ENCODE results near the gene SMIM15.
A peak's percentile ranks its signal among the peaks of the same experiment; 100 is the strongest.
"Not testable (repeated sequence)": the region's sequence is repeated elsewhere in the genome, so short reads cannot be mapped to it uniquely, and the experiment has no call there.

SMIM15 gene, protein sequence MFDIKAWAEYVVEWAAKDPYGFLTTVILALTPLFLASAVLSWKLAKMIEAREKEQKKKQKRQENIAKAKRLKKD

GRCh38 chr5:61162010-61162831 is at the start of gene SMIM15:
SMIM15 (minus strand) TSS chr5:61162468; CDS start chr5:61160171, 2,297 bp downstream.
- peak; percentile 57 to 70 for DNase-seq (ENCODE audit: low read depth in 1 of 2, low spot score in 1 of 2)

GRCh38 chr5:61207884-61208283 is 45.6 kb upstream of the SMIM15 start:
- no peak for DNase-seq (ENCODE audit: low read depth in 1 of 2, low spot score in 1 of 2)

DNA sequence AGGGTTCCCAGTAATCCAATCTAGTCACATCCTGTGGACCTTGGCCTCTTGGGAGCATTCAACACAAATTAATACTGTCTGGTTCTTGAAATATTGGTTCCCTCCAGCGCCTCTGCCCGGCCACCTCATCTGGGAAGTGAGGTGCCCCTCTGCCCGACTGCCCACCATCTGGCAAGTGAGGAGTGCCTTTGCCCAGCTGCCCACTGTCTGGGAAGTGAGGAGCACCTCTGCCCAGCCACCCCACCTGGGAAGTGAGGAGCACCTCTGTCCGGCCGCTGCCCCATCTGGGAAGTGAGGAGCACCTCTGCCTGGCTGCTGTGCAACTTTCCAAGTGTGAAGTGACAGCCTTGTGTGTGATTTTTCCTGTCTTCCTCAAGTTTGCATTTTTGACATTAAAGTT is 42.7 kb upstream of the SMIM15 start:
- no peak for DNase-seq (ENCODE audit: low read depth in 1 of 2, low spot score in 1 of 2)

GRCh38 chr5:61202213-61202612 is 39.9 kb upstream of the SMIM15 start:
- DNase-seq (ENCODE audit: low read depth in 1 of 2, low spot score in 1 of 2): no peak

GRCh38 chr5:61200582-61201155 is 38.4 kb upstream of the SMIM15 start:
- DNase-seq (ENCODE audit: low read depth in 1 of 2, low spot score in 1 of 2): no peak

- no peak for DNase-seq (ENCODE audit: low read depth in 1 of 2, low spot score in 1 of 2)
Measured at GRCh38 chr5:61198606-61199005, 36.3 kb upstream of the SMIM15 start.

- DNase-seq (ENCODE audit: low read depth in 1 of 2, low spot score in 1 of 2): not testable (repeated sequence)
Measured at GRCh38 chr5:61187826-61188225, 25.6 kb upstream of the SMIM15 start.

DNA sequence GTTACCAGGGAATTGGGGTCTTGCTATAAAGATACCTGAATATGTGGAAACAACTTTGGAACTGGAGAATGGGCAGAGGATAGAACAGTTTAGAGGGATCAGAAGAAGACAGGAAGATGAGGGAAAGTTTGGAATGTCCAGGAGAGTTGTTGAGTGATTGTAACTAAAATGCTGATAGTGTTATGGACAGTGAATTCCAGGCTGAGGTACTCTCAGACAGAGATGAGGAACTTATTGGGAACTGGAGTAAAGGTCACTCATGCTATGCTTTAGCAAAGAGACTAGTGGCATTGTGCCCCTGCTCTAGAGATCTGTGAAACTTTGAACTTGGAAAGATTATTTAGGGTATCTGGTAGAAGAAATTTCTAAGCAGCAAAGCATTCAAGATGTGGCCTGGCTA is 25.1 kb upstream of the SMIM15 start:
- DNase-seq (ENCODE audit: low read depth in 1 of 2, low spot score in 1 of 2): not testable (repeated sequence)

- DNase-seq (ENCODE audit: low read depth in 1 of 2, low spot score in 1 of 2): no peak
Measured at GRCh38 chr5:61186634-61187033, 24.4 kb upstream of the SMIM15 start.

DNA sequence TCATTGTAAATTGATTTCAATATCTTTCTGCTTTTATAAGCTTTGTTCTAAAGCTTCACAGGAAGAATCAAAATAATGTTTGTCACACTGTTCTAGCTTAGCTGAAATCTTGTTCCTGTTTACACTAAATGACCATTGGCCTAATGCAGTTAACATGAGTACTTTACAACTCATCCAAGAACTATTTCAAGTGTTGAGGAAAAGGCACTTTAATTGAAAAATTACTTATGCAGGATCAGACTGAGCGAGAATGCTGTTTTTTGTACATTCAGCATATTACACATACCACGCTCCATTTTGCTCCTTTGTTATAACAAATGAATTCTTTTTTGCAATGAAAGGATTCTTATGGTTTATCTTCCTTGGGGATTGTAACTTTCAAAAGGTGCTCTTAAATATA is 22.4 kb upstream of the SMIM15 start:
- no peak for DNase-seq (ENCODE audit: low read depth in 1 of 2, low spot score in 1 of 2)

DNA sequence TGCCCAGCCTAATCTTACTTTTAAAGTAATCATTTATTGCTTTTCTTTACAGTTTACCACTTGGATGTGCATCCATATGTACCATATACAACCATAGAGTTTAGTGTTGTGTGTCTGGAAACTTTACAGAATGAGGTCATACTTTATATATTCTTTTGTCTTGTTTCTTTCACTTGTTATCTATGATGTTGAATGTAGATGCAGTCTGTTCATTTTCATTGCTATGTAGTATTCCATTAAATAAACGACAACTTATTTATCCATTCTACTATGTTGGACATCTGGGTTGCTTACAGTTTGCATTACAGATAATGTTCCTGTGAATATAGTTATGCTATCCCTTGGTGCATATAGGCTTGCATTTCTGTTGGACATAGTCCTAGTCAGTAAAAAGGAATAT is 21.3 kb upstream of the SMIM15 start:
- no peak for DNase-seq (ENCODE audit: low read depth in 1 of 2, low spot score in 1 of 2)

GRCh38 chr5:61182449-61182848 is 20.2 kb upstream of the SMIM15 start:
- no peak for DNase-seq (ENCODE audit: low read depth in 1 of 2, low spot score in 1 of 2)

- no peak for DNase-seq (ENCODE audit: low read depth in 1 of 2, low spot score in 1 of 2)
Measured at GRCh38 chr5:61180886-61181285, 18.6 kb upstream of the SMIM15 start.

GRCh38 chr5:61178702-61179101 is 16.4 kb upstream of the SMIM15 start:
- no peak for DNase-seq (ENCODE audit: low read depth in 1 of 2, low spot score in 1 of 2)

DNA sequence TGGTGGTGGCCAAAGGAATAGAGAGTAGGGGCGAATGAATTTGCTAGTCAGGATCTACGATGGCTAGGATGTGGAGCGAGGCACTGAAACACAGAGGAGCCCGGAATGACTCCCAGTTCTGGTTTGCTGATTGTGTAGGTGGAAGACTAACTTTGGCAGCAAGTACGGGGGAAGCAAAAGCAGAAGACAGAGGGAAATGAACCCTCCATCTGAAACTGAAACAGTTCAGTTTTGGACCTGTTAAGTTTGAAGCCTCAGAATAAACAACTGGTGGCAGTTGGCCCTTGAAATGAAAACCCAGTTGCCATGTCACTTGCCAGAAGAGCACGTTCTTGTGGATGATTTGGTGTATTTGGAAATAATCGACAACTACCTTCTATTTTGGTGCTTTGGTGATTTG is 15.4 kb upstream of the SMIM15 start:
- DNase-seq (ENCODE audit: low read depth in 1 of 2, low spot score in 1 of 2): no peak

GRCh38 chr5:61177070-61177469 is 14.8 kb upstream of the SMIM15 start:
- no peak for DNase-seq (ENCODE audit: low read depth in 1 of 2, low spot score in 1 of 2)

DNA sequence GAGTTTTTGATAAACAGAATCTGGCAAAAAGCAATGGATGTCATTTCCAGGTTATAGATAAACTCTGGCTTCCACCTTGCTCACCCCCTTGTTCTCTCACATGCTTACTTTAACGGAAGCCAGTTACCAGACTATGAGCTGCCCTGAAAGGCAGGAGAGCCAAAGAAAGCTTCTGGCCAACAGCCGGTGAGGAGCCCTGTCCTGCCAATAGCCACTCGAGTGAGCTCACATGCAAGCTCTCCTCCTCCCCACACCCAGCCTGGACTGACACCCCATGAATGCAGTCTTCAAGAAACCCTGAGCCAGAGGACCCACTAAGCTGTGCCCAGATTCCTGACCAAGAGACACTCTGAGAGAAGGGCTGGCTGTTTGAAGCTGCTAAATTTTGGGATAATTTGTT is 14.4 kb upstream of the SMIM15 start:
- no peak for DNase-seq (ENCODE audit: low read depth in 1 of 2, low spot score in 1 of 2)

DNA sequence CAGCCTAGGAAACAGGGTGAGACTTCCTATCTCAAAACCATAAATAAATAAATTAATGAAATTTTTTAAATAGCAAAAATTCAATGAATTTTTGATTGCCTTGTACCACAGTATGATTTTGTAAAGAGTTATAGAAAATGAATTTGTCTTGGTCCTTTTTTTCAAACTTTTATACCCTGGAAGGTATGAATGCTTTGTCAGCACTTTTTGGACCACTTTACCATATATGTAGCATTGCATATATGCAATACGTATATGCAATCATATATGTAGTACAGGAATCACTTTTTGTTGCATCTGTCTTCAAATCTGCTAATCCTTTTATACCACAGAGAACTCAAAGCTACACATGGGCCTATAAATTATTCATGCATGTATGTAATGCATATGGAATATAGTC is 9.2 kb upstream of the SMIM15 start:
- no peak for DNase-seq (ENCODE audit: low read depth in 1 of 2, low spot score in 1 of 2)

GRCh38 chr5:61168951-61169350 is 6.7 kb upstream of the SMIM15 start:
- no peak for DNase-seq (ENCODE audit: low read depth in 1 of 2, low spot score in 1 of 2)

DNA sequence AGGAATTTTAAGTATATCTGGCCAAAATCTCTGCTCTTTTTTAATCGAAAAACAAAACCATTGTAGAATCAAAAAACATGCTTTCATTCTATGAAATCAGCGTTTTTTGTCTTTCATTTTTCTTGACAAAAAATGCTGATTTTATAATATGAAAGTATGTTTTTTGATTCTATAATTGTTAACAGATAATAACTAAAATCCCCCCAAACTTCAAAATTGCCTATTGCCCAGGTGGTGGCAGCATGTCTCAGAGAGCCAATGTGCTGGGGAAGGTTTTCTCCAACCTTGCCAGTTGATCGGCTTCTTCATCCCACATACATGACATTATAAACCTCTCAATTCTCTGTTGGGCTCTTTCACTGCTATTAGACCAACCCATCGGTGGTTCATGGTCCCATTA is 5.1 kb upstream of the SMIM15 start:
- DNase-seq (ENCODE audit: low read depth in 1 of 2, low spot score in 1 of 2): no peak

GRCh38 chr5:61163905-61164304 is 1.6 kb upstream of the SMIM15 start:
- DNase-seq (ENCODE audit: low read depth in 1 of 2, low spot score in 1 of 2): no peak

DNA sequence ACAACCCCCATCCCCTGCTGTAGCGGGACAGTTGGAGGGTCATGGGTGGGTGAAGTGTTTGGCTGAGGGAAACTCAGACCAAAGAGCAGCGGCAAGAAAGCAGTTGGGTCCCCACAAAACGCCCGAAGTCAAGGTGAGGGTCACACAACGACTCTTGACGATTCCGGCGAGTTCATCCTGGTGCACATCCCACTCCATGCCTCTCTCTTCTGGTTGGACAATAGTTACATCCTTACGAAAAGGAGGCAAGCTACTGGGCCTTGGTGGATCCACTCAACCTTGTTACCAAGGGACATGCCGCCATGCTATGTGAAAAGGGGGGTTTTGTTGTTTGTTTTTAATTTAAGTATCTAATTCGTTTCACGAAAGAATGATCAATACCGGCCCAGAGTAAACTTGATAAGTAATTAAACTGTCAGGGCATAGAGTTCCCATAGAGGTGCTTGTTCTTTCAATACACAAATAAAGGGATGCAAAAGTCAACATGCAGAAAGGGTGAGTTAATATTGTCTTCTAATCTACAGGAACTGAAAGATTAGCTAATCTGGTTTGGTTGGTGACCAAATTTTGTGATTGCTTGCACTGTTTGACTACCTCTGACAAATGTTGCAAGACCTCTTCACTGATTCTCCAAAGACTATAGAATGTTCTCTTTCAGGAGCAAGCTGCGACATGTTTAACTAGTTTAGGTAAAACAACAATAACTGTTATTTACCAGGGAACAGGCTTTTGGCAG is 732 bp upstream of the SMIM15 start:
- DNase-seq (ENCODE audit: low read depth in 1 of 2, low spot score in 1 of 2): no peak

Data from stimulated activated CD4-positive, alpha-beta T cell treated with anti-CD3 and anti-CD28 coated beads, Interleukin-15, amount 100 ng/mL, for 1 hour (primary cell).